ENCODE data around the gene RARRES1.
A peak's percentile ranks its signal among the peaks of the same experiment; 100 is the strongest.

The RARRES1 gene

DNA sequence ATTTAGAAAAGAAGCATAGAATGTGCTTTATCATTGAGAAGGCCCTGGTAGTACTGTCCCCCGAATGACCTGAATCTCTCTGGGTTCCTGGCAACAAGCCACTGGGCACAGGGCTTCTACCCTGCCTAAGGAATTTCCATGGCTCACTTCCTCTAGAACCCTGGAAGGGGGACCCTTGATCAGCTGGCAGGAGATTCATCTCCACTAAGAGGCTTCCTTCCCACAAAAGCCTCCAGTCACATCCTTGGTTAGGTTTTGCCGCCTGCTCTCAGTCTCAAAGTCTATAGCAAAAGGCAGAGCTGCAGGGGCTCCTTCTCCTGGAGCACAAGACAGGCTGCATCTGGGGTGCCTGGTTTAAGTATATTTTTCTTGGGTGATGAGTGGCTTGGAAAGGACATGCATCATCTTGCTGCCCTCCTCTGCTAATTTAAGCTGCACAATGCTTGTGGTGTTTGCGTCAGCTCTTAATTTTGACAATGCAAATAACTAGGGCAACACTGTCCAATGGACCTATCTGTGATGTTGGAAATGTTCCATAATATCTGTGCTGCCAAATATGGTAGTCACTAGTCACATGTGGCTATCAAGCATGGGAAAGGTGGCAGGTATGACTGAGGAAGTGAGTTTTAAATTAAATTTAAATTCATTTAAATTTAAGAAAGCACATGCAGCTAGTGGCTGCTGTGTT, 33.4 kb upstream of the RARRES1 start:
- DNase-seq (ENCODE audit: low spot score), result no peak

GRCh38 chr3:158763421-158763820, 31.2 kb upstream of the RARRES1 start:
- DNase-seq (ENCODE audit: low spot score), result no peak

DNA sequence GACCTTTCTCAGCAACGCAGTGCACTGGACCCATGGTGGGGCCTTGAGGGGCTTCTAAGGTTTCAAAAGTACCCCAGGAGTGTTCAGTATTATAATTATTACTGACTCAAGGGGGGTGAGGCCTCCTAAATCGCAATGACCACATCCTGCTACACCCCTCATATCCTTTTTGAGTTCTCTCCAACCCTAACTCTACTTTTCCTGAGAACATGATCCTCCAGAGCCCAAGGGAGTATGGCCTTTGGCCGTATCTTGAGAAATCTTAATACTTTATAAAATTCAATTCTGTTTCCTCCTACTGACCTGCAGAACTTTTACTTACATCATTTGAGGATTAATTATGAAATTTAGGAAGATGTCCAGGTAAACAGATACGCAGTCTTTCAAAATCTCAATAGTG, 30.4 kb upstream of the RARRES1 start:
- no peak for DNase-seq (ENCODE audit: low spot score)

DNA sequence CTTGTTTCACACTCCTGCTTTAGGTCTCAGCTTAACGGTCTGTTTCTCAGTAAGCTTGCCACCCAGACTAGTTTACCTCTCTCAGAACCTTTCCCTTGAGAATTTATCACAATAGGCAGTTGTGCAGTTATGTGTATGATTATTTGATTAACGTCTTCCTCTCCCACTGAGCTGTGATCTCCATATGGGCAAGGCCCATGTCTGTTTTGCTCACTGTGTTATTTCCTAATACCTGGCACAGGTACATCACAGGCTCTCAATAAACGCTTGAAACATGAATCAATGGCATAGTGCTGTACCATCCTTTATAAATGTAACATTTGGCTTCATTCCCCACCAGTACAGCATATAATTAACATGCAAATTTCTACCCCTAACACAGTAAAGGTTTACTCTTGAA, 29.1 kb upstream of the RARRES1 start:
- no peak for DNase-seq (ENCODE audit: low spot score)

- DNase-seq (ENCODE audit: low spot score), result no peak
These were observed 23.2 kb upstream of the RARRES1 start for GRCh38 chr3:158755421-158755820.

DNA sequence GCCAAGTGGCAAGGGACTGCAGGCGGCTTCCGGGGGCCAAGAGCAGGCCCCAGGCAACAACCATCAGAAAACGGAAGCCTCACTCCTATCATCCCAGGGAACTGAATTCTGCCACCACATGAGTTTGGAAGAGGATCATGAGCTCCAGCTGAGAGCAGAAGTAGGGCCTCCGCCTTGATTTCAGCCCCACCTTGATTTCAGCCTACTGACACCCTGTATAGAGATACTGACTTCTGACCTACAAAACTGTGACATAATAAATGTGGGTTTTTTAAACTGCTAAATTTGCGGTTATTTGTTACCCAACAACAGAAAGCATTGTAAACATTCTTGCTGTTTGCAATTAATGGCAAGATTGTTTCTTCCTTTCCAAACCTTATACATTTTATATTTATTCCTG, 21.6 kb upstream of the RARRES1 start:
- DNase-seq (ENCODE audit: low spot score), result no peak

DNA sequence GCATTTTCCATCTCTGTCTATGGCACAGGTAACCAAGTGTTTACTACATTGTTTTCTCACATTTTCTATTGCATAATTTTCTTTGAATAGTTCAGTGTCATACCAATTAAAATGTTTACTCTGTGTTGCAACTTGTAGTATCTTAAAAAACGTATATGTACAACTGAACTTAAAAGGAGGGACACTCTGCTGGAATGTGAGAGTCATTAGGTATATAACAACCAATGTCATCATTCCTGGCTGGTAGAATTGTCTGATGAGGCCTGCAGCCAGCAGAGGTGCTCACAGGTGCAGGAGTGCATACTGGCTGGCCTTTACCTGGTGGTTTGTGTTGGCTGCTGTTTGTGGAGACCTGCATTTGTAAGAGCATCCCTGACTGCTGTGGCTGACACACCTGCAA, 19.1 kb upstream of the RARRES1 start:
- DNase-seq (ENCODE audit: low spot score), result no peak

DNA sequence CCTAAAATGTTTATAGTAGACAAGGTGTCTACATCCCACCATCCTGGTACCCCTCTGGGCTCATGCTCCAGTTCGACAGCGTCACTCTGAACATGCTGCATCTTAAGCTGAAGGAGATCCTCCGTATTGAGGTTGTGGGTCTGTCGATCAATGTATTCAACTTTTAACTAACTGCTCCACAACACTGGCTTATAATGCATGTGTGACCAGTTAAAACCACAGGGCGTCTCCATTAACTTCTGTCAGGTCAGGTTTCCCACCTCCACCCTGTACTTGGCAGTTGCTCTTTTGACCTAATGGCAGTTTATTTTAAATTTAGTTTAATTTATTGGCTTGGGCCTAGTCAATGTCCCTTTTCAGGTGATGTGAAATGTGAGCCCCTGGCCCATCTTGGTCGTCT, 17.8 kb upstream of the RARRES1 start:
- no peak for DNase-seq (ENCODE audit: low spot score)

DNA sequence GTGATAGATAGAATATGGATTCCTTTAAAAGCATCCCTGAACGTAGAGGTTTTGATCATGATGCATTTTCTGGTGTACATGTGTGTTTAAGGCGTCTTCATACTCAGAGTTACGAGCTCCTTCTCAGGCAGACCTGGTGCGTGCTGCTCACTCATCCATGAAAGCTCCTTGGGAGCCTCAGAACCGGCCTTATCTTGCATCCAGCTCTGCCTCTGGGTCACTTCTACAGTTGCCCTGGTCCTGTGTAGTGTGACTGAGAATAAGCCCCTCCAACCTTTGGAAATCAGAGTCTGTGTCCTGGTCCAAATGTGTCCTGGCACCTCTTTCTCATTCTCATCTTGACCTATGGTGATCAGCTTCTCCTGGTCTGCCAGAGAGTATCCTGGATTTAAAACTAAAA, 17.3 kb upstream of the RARRES1 start:
- DNase-seq (ENCODE audit: low spot score), result no peak

GRCh38 chr3:158748237-158748828, 16.1 kb upstream of the RARRES1 start:
- peak; percentile 46 for DNase-seq (ENCODE audit: low spot score)

- no peak for DNase-seq (ENCODE audit: low spot score)
These were observed 15.2 kb upstream of the RARRES1 start for GRCh38 chr3:158747417-158747816.

DNA sequence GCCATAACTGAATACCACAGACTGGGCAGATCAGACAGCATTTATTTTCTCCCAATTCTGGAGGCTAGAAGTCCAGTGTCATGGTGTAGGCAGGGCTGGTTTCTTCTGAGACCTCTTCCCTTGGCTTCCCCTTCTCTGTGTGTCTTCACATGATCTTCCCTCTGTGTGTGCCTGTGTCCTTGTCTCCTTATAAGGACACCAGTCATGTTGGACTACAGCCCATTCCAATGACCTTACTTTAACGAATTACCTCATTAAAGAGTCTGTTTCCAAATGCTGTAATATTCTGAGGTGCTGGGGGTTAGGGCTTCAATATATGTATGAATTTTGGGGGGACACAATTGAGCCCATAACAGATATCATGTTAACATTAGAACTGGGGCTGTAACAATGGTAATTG, 13.3 kb upstream of the RARRES1 start:
- DNase-seq (ENCODE audit: low spot score), result no peak

DNA sequence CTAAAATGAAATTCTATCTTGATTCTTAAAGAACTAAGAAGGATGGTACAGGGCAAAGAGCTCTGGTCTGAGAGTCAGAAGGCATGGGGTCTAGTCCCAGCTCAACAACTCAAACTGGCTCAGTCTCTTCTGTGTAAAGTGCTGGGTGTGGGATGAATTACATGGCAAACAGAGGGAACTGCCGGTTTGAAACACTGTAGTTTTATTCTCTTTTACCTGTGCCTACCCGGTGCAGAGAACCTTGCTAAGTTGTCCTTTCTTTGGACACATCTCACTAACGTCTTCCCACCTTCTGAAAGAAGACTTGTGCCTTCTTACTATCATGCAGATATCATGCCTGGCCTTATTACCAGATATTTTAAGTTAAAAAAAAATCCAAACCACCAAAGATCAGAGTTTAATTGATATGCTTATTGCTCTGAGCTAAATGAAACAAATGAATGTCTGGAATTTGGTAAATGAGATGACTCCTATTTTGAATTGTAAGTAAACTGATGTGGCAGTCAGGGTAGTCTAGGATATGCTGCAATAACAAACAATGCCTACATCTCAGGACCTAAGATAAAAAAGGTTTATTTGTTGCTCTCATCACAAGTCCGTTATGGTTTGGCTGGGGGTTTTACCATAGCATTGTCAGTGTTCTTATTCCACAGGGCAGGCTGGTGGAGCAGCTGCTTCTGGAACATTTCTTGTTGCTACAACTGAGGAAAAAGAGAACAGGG, 12.5 kb upstream of the RARRES1 start:
- no peak for DNase-seq (ENCODE audit: low spot score)

DNA sequence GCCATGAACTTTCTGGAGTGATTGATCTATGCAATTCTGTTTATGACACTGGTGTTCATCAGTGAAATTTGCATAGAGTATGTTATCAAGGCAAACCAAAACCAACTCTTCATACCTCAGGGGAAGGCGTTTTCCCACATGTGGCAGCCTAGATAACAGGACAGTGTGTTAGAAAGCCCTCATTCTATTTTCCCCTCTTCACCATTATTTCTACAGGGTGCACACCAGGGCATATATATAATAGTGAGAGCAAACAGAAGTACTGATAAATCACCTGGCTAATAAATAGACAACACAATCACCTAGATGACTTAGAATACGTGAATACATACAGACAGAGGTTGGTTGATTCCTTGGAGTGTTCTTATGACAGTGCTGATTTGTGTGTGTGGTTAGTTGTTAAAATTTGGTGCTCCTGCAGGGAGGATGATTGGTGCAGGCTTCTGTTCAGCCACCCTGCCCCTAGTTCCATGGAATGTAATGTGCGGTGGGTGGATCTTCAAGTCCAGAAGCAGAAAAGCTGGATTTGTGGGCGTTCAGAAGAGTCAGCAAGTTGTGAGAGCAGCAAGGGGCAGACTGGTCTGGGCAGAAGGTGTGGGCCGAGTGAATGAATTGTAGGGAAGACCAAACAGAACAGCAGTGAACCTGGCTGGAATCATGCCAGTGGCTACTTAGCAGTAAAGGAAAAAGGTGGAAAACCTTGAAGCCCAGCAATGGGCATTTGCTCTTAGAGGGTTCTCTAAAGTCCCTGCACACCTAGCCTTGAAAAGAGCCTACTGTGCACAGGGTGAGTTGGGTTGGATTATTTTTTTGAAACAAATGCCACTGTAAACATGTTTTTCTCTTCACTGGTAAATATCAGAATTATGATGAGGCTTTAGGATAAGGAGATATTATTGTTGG, 11.7 kb upstream of the RARRES1 start:
- DNase-seq (ENCODE audit: low spot score), result no peak

DNA sequence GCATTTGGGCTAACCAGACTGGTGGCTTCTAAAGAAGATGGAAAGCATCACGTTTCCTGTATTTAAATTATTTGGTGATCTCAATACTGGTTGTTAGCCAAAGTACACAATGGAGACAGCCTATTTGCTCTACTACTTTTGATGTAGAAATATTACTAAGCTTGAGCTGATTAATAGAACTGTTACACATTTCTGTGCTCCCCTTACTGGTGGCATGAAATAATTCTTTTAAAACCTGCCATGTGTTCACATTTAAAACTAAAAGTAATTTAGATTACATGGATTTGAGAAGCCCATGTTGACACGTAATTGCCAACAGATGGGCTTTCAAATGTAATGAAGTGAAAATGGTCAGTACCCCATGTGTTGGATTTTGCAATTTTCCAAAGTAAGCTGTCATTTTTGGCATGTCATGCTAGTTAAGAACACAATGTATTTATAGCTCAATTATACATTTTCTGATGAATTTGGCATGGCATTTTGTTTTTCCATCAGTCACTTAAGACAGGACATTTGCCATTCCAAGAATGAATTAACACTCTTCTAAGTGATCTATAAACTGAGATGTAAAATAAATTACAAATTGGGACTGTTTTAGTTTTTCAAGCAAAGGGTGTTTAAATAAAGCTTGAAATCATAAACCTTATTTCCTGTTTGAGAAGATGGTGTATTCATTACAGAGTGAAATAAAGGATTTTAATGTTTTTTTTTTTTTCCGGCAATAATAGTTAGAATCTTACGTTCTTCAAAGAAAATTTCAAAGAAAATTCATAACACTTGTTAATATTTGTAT, 10.8 kb upstream of the RARRES1 start:
- no peak for DNase-seq (ENCODE audit: low spot score)

DNA sequence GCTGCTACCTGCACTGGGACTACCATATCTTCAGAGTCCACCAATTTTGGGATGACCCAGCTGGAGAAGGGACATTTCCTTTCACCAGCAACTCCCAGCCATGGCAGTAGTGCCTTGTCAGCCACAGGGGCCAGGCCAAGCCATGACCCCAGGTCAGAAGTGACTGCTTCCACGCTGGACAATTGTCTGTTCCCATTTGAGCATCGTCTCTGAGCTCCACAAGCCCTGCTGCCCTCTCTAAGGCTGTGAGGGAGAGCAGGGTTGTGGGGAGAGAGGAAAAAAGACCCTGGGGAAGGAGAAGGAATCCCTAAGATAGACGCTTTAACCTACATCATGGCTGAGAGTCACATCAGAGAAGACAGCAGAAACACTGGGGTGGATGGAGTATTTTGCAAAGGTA, 7.4 kb upstream of the RARRES1 start:
- DNase-seq (ENCODE audit: low spot score), result no peak

GRCh38 chr3:158739078-158739477, 6.8 kb upstream of the RARRES1 start:
- DNase-seq (ENCODE audit: low spot score), result no peak

DNA sequence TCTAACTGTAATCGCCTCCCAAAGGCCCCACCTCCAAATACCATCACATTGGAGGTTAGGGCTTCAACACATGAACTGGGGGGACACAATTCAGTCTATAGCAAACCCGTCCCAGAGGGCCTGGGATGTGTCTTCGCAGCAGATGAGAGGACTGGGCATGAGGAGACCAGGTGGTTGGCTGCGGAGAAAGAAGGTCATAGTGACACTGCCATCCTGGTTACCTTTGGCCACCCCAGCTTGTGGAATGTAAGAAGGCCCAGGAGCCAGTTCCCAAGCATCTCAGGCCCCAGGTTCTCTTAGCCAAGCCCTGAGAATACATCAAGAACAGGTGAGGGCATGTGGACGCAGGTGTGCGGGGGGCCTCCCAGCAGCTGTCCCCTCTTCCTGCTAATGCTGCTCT, 6.4 kb upstream of the RARRES1 start:
- no peak for DNase-seq (ENCODE audit: low spot score)

- DNase-seq (ENCODE audit: low spot score), result no peak
These were observed 5.8 kb upstream of the RARRES1 start for GRCh38 chr3:158737976-158738615.

- no peak for DNase-seq (ENCODE audit: low spot score)
These were observed 5.2 kb upstream of the RARRES1 start for GRCh38 chr3:158737410-158737809.

Data from pons (tissue), 1 donor.